HCT116 (cell line): Measurements from ENCODE around the gene KCNV2. TPM values are rescaled to one million over a fixed set of nuclear protein-coding genes. Genes with fewer than 3 reads are reported as not detected.

Experiments
- ATAC-seq: fragments of 200-7000 bp; cut with Tn5 transposase; 2 replicates; pipeline ENCODE4 v1.9.1; 2020; ENCODE audit warnings: mild to moderate bottlenecking, moderate library complexity
- BruUV-seq: library from RNA; stranded (reverse); fragments of 400-500 nt; replicated peaks from 2 replicates; lab custom pipeline; 2021; lab: Mats Ljungman, UMichigan
- CTCF ChIA-PET: fragments of 300-600 bp; sonication (Branson Sonifier 250); formaldehyde crosslinking; loops from one replicate; lab custom pipeline; 2021; ENCODE audit warnings: antibody characterized with exemption; lab: Charles Lee
- POLR2A ChIA-PET: fragments of 300-600, 350-600 bp; sonication (Branson Sonifier 250); formaldehyde crosslinking; loops from one replicate; lab custom pipeline; 2021; ENCODE audit warnings: antibody characterized with exemption; lab: Charles Lee
- RAD21 ChIA-PET, 2 experiments: fragments of 300-600 bp; sonication (Branson Sonifier 250); formaldehyde crosslinking; loops; one replicate each; lab custom pipeline; 2023; ENCODE audit warnings: low total read pairs in 2 of 2; ENCODE audit not compliant: uncharacterized antibody in 2 of 2, unreplicated experiment in 2 of 2, low non-redundant PET in 1 of 2; lab: Charles Lee
- DNase-seq: peaks from one replicate; pipeline ENCODE4 v3.0.0-alpha.2; 2010; ENCODE audit warnings: low read depth, low spot score
- H2AFZ ChIP-seq: fragments of 200-600 bp; shearing (Covaris generic), sonication (generic); 2 replicates; pipeline ENCODE4 v1.6.1; 2017; ENCODE audit warnings: low read depth, mixed run types, mixed read lengths, antibody characterized with exemption, low read length; ENCODE audit not compliant: poor library complexity, severe bottlenecking
- H3K27ac ChIP-seq: 2 replicates; pipeline ENCODE4 v1.5.1; 2012; ENCODE audit warnings: low read depth, low read length
- H3K27me3 ChIP-seq: fragments of 200-600 bp; sonication (generic); 2 replicates; pipeline ENCODE4 v1.6.1; 2016; ENCODE audit warnings: mixed run types, low read length, mixed read lengths; ENCODE audit not compliant: insufficient read depth
- H3K36me3 ChIP-seq, 2 experiments: fragments of 200-500 bp in 1 of 2; fragments of 200-600 bp in 1 of 2; sonication (Bioruptor generic) in 1 of 2; sonication (generic) in 1 of 2; 2 replicates each; pipeline versions ENCODE4 v1.5.1 to v1.6.1; 2014 to 2016; ENCODE audit warnings: low read length in 2 of 2, inconsistent platforms in 1 of 2, mixed read lengths in 1 of 2, mixed run types in 1 of 2; ENCODE audit not compliant: insufficient read depth in 2 of 2, control insufficient read depth in 1 of 2
- H3K4me1 ChIP-seq, 2 experiments: fragments of 200-600 bp in 1 of 2; sonication (generic) in 1 of 2; 2 replicates each; pipeline versions ENCODE4 v1.5.1 to v1.6.1; 2012 to 2017; ENCODE audit warnings: low read length in 2 of 2, inconsistent platforms in 1 of 2, mild to moderate bottlenecking in 1 of 2, mixed read lengths in 1 of 2, mixed run types in 1 of 2, moderate library complexity in 1 of 2; ENCODE audit not compliant: insufficient read depth in 2 of 2, control insufficient read depth in 1 of 2
- H3K4me2 ChIP-seq: fragments of 200-600 bp; sonication (generic); 2 replicates; pipeline ENCODE4 v1.6.1; 2017; ENCODE audit warnings: mixed run types, low read length, mixed read lengths
- H3K4me3 ChIP-seq, 2 experiments: fragments of 200-600 bp in 1 of 2; sonication (generic) in 1 of 2; replicated peaks in 1 of 2; 2 replicates each; pipeline ENCODE4 v1.5.1; 2011 to 2016; ENCODE audit warnings: low read length in 2 of 2, control low read depth in 1 of 2, low read depth in 1 of 2, mild to moderate bottlenecking in 1 of 2, mixed read lengths in 1 of 2, mixed run types in 1 of 2
- H3K79me2 ChIP-seq: fragments of 200-600 bp; sonication (generic); 2 replicates; pipeline ENCODE4 v1.6.1; 2017; ENCODE audit warnings: mild to moderate bottlenecking, mixed run types, low read length, moderate library complexity, mixed read lengths; ENCODE audit not compliant: insufficient read depth
- H3K9ac ChIP-seq: fragments of 200-600 bp; sonication (generic); 2 replicates; pipeline ENCODE4 v1.6.1; 2016; ENCODE audit warnings: low read length, mixed read lengths
- H3K9me2 ChIP-seq: fragments of 200-600 bp; sonication (generic), shearing (Covaris generic); 2 replicates; pipeline ENCODE4 v1.6.1; 2017; ENCODE audit warnings: mixed run types, mild to moderate bottlenecking, moderate library complexity; ENCODE audit not compliant: insufficient read depth
- H3K9me3 ChIP-seq, 2 experiments: fragments of 200-500 bp in 1 of 2; fragments of 200-600 bp in 1 of 2; sonication (Bioruptor generic) in 1 of 2; sonication (generic) in 1 of 2; 2 replicates each; pipeline ENCODE4 v1.6.1; 2014 to 2017; ENCODE audit warnings: low read length in 2 of 2, mixed read lengths in 2 of 2, inconsistent platforms in 1 of 2, low read depth in 1 of 2, mild to moderate bottlenecking in 1 of 2, mixed run types in 1 of 2, moderate library complexity in 1 of 2; ENCODE audit not compliant: control insufficient read depth in 1 of 2, insufficient read depth in 1 of 2
- H4K20me1 ChIP-seq: fragments of 200-600 bp; sonication (generic), shearing (Covaris generic); 2 replicates; pipeline ENCODE4 v1.6.1; 2017; ENCODE audit warnings: mixed run types, mild to moderate bottlenecking, moderate library complexity; ENCODE audit not compliant: insufficient read depth
- EGR1 ChIP-seq: IDR thresholded peaks from 2 replicates; pipeline ENCODE4 v1.6.1; 2012; ENCODE audit warnings: low read depth
- EZH2phosphoT487 ChIP-seq: fragments of 200-600 bp; IDR thresholded peaks from 2 replicates; pipeline ENCODE4 v1.6.1; 2018; ENCODE audit warnings: antibody characterized with exemption, borderline replicate concordance
- FOSL1 ChIP-seq: IDR thresholded peaks from 2 replicates; pipeline ENCODE4 v1.6.1; 2012; ENCODE audit warnings: low read depth
- JUND ChIP-seq: IDR thresholded peaks from 2 replicates; pipeline ENCODE4 v1.6.1; 2012
- POLR2AphosphoS5 ChIP-seq: IDR thresholded peaks from 2 replicates; pipeline ENCODE4 v1.6.1; 2011; ENCODE audit warnings: mild to moderate bottlenecking, low read depth, low read length, moderate library complexity
- RAD21 ChIP-seq: IDR thresholded peaks from 2 replicates; pipeline ENCODE4 v1.6.1; 2012; ENCODE audit warnings: low read depth, mild to moderate bottlenecking
- YY1 ChIP-seq: IDR thresholded peaks from 2 replicates; pipeline ENCODE4 v1.6.1; 2011; ENCODE audit warnings: low read length, low read depth, moderate library complexity, mild to moderate bottlenecking; ENCODE audit not compliant: insufficient replicate concordance; ENCODE audit errors: extremely low read depth
- ZFX ChIP-seq: fragments of 450-650 bp; IDR thresholded peaks from 2 replicates; pipeline ENCODE4 v1.6.1; 2017
- intact Hi-C: fragments of 100-400 bp; cut with micrococcal nuclease; formaldehyde crosslinking; loops from 2 replicates; pipeline ENCODE4 v1.10.0; 2022
- total RNA-seq: library from RNA; stranded (reverse); gene quantifications from one replicate; pipeline ENCODE4 v1.2.1, GENCODE V29; 2021; ENCODE audit not compliant: unreplicated experiment
- TF ChIP-seq, protein P1 (sequence below): IDR thresholded peaks from 2 replicates; pipeline ENCODE4 v1.6.1; 2012; ENCODE audit warnings: low read depth
- TF ChIP-seq, protein P2 (sequence below), 3 experiments: fragments of 200-600 bp in 1 of 3; sonication (generic) in 1 of 3; IDR thresholded peaks in 2 of 3; conservative IDR thresholded peaks in 1 of 3; 2 replicates each; pipeline ENCODE4 v1.5.1; 2012 to 2017; ENCODE audit warnings: low read depth in 2 of 3, low read length in 2 of 3, antibody characterized with exemption in 1 of 3, borderline replicate concordance in 1 of 3, control low read depth in 1 of 3, mild to moderate bottlenecking in 1 of 3, mixed read lengths in 1 of 3, mixed run types in 1 of 3, moderate library complexity in 1 of 3; ENCODE audit not compliant: insufficient read depth in 1 of 3

The KCNV2 gene
- total RNA-seq, 1 experiment from 2014 or later: not detected

DNA sequence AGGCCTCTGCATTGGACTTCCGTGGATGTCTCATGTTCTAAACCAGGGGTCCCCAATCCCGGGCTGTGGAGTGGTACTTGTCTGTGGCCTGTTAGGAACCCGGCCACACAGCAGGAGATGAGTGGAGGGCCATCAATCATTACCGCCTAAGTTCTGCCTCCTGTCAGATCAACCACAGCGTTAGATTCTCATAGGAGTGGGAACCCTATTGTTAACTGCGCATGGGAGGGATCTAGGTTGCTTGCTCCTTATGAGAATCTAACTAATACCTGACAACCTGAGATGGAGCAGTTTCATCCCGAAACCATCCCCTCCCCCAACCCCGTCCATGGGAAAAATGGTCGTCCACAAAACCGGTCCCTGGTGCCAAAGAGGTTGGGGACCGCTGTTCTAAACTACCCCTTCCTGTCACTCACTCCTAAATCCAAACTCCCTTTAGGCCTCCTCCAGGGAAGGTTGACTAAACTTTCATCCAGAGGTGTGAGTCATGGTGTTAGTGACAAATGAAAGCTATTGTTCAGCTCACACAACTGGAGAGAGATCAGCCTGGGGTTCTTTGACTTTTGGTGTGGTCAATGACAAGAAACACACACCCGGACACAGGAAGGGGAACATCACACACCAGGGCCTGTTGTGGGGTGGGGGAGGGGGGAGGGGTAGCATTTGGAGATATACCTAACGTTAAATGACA, 9.5 kb downstream of the KCNV2 start:
- H3K27me3 ChIP-seq: no peaks in the 10 kb centered on the region
- H3K4me1 ChIP-seq: peaks cover 0 to 22% of the 10 kb centered on the region in 2 experiments; a peak in 1 of 4 replicates
- H3K4me2 ChIP-seq: no peak overlapping the region
- H3K27ac ChIP-seq: no peak overlapping the region
- no peaks in the 10 kb centered on the region for H3K9me3 ChIP-seq
- DNase-seq: peak; percentile 19
- CTCF ChIA-PET: no interaction called here
- intact Hi-C loops: no loop called here
- POLR2A ChIA-PET: no interaction called here
- RAD21 ChIA-PET: interaction anchor here in 1 of 2 experiments (0.8 kb wide), 1 partner anchor 427 kb away, joined by 3 read pairs; no protein-coding TSS in a partner anchor
- no TSS peak for BruUV-seq
- no peaks in the 10 kb centered on the region for H3K9me2 ChIP-seq
- no peak overlapping the region for H3K9ac ChIP-seq
- no peaks in the 10 kb centered on the region for H4K20me1 ChIP-seq
- TF ChIP-seq ZFX: no peak
- TF ChIP-seq FOSL1: 0 out of 2 replicates have a peak, but pooled peaks have one; percentile 15
- no peak for TF ChIP-seq EGR1
- TF ChIP-seq, all 23 proteins: peak for 1
- H2AFZ ChIP-seq: no peak overlapping the region
- no peaks in the 10 kb centered on the region for H3K36me3 ChIP-seq
- peak; percentile 70; the same call in 1 of the 2 replicates for ATAC-seq
- no peaks in the 10 kb centered on the region for H3K79me2 ChIP-seq
- H3K4me3 ChIP-seq: no peak overlapping the region

DNA sequence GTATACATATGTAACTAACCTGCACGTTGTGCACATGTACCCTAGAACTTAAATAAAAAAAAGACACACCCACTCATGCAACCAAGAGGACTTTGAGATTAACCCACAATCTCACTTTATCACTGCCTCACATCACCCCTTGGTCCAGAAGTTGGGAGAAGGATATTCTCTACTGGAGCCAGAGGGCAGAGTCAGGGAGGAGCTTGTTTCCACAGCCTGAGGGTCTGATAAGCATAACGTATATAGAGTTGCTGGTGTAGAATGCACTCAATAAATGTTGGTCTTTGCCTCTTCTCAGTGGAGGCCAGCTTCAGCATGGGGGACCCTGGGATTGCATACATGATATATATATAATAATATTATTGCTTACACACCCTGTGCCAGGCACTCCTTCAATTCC, 10.1 kb downstream of the KCNV2 start:
- no peaks in the 10 kb centered on the region for H3K79me2 ChIP-seq
- no peaks in the 10 kb centered on the region for H4K20me1 ChIP-seq
- no peak for DNase-seq
- BruUV-seq: no TSS peak
- no peak overlapping the region for H3K4me3 ChIP-seq
- H3K27ac ChIP-seq: no peak overlapping the region
- ChIA-PET RAD21 (interaction anchor here in 1 of 2 experiments (0.8 kb wide), 1 partner anchor 428 kb away, joined by 3 read pairs; no protein-coding TSS in a partner anchor), CTCF (interaction anchor here (1.6 kb wide), 1 partner anchor 595 kb away, joined by 7 read pairs; no protein-coding TSS in a partner anchor), POLR2A (no interaction called here)
- H3K4me1 ChIP-seq: peaks cover 0 to 22% of the 10 kb centered on the region in 2 experiments; a peak in 1 of 4 replicates
- H3K9me2 ChIP-seq: no peaks in the 10 kb centered on the region
- no peak for ATAC-seq
- H3K4me2 ChIP-seq: no peak overlapping the region
- TF ChIP-seq RAD21 (no peak), EZH2phosphoT487 (no peak), POLR2AphosphoS5 (no peak), EGR1 (no peak), JUND (no peak), YY1 (no peak)
- TF ChIP-seq, protein P1, sequence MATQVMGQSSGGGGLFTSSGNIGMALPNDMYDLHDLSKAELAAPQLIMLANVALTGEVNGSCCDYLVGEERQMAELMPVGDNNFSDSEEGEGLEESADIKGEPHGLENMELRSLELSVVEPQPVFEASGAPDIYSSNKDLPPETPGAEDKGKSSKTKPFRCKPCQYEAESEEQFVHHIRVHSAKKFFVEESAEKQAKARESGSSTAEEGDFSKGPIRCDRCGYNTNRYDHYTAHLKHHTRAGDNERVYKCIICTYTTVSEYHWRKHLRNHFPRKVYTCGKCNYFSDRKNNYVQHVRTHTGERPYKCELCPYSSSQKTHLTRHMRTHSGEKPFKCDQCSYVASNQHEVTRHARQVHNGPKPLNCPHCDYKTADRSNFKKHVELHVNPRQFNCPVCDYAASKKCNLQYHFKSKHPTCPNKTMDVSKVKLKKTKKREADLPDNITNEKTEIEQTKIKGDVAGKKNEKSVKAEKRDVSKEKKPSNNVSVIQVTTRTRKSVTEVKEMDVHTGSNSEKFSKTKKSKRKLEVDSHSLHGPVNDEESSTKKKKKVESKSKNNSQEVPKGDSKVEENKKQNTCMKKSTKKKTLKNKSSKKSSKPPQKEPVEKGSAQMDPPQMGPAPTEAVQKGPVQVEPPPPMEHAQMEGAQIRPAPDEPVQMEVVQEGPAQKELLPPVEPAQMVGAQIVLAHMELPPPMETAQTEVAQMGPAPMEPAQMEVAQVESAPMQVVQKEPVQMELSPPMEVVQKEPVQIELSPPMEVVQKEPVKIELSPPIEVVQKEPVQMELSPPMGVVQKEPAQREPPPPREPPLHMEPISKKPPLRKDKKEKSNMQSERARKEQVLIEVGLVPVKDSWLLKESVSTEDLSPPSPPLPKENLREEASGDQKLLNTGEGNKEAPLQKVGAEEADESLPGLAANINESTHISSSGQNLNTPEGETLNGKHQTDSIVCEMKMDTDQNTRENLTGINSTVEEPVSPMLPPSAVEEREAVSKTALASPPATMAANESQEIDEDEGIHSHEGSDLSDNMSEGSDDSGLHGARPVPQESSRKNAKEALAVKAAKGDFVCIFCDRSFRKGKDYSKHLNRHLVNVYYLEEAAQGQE: no peak
- TF ChIP-seq, protein P2, sequence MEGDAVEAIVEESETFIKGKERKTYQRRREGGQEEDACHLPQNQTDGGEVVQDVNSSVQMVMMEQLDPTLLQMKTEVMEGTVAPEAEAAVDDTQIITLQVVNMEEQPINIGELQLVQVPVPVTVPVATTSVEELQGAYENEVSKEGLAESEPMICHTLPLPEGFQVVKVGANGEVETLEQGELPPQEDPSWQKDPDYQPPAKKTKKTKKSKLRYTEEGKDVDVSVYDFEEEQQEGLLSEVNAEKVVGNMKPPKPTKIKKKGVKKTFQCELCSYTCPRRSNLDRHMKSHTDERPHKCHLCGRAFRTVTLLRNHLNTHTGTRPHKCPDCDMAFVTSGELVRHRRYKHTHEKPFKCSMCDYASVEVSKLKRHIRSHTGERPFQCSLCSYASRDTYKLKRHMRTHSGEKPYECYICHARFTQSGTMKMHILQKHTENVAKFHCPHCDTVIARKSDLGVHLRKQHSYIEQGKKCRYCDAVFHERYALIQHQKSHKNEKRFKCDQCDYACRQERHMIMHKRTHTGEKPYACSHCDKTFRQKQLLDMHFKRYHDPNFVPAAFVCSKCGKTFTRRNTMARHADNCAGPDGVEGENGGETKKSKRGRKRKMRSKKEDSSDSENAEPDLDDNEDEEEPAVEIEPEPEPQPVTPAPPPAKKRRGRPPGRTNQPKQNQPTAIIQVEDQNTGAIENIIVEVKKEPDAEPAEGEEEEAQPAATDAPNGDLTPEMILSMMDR (IDR thresholded peaks at IDR 0.05 in 2 of 3, conservative IDR thresholded peaks at IDR 0.05 in 1 of 3; ENCODE audit: borderline replicate concordance in 1 of 3, insufficient read depth in 1 of 3, low read depth in 2 of 3, low read length in 2 of 3): no peak
- H3K9me3 ChIP-seq: no peaks in the 10 kb centered on the region
- no peak overlapping the region for H2AFZ ChIP-seq
- no peak overlapping the region for H3K9ac ChIP-seq
- H3K36me3 ChIP-seq: no peaks in the 10 kb centered on the region
- H3K27me3 ChIP-seq: no peaks in the 10 kb centered on the region
- intact Hi-C loops: no loop called here
